K562 (cell line): ENCODE results near the gene LENEP. TPM values are rescaled to one million over a fixed set of nuclear protein-coding genes. Genes with fewer than 3 reads are reported as not detected.

ENCODE experiments used
- CHD7 ChIP-seq: fragments of 200-600 bp; sonication (generic); IDR thresholded peaks from one replicate; pipeline ENCODE4 v1.6.1; 2012; ENCODE audit warnings: mild to moderate bottlenecking, low read depth, low read length, inconsistent platforms
- HOMEZ ChIP-seq: fragments of 250-450 bp; sonication (Bioruptor Pico); IDR thresholded peaks from 2 replicates; pipeline ENCODE4 v1.4.0; 2020; ENCODE audit warnings: mild to moderate bottlenecking, moderate library complexity
- PHTF2 ChIP-seq: fragments of 250-450 bp; sonication (Bioruptor Pico); IDR thresholded peaks from 2 replicates; pipeline ENCODE4 v1.5.0; 2021; ENCODE audit warnings: mild to moderate bottlenecking
- ZBTB7A ChIP-seq: IDR thresholded peaks from 2 replicates; pipeline ENCODE4 v1.6.1; 2011; ENCODE audit warnings: low read depth, mild to moderate bottlenecking, low read length, moderate library complexity, borderline replicate concordance; ENCODE audit not compliant: control insufficient read depth
- polyA plus RNA-seq, 8 experiments: library from polyadenylated mRNA; depleted of rRNA in 4 of 8; stranded (reverse) in 5 of 8; unstranded in 3 of 8; fragments of >200 nt; fragmentation: Nextera tagmentation in 2 of 8; fragmentation: Illumina TruSeq in 1 of 8; extraction: Ambion mirVana in 2 of 8; extraction: Trizol in 1 of 8; gene quantifications; 2 replicates each; pipeline versions ENCODE4 v1.2.1 to v1.2.3, GENCODE V29; 2011 to 2014; ENCODE audit warnings: inconsistent platforms in 1 of 8, missing spikeins in 1 of 8
- total RNA-seq, 7 experiments: library from RNA; depleted of rRNA in 6 of 7; stranded (reverse); fragments of >200 nt in 6 of 7; fragmentation: Illumina TruSeq in 2 of 7; extraction: Trizol in 2 of 7; gene quantifications; 2 replicates each; pipeline versions ENCODE4 v1.2.1 to v1.2.3, GENCODE V29; 2011 to 2021; ENCODE audit warnings: low replicate concordance in 1 of 7

LENEP gene
- total and polyA plus RNA-seq, 9 of the 15 experiments (the other 6 are each of a cell fraction or from before 2014, with no cell fraction given): 0.23 to 0.87 (median 0.67) TPM; not detected in 5

GRCh38 chr1:155026154-155026553 lies 32.8 kb downstream of the LENEP start (continued):
- TF ChIP-seq CHD7 (no peak), ZBTB7A (no peak), HOMEZ (CRISPR knock-in tag) (no peak), PHTF2 (CRISPR knock-in tag) (no peak)
